GM23248 (cell line): Measurements from ENCODE around the gene PCLO. TPM values are rescaled to one million over a fixed set of nuclear protein-coding genes. Genes with fewer than 3 reads are reported as not detected.

Experiments used
- DNase-seq: peaks from one replicate; pipeline ENCODE4 v3.0.0-alpha.2; 2015
- H2AFZ ChIP-seq: fragments of 200-600 bp; sonication (generic); 2 replicates; pipeline ENCODE4 v1.6.1; 2016; ENCODE audit warnings: antibody characterized with exemption
- H3F3A ChIP-seq: fragments of 200-600 bp; sonication (generic); 2 replicates; pipeline ENCODE4 v1.6.1; 2016; ENCODE audit warnings: mild to moderate bottlenecking, antibody characterized with exemption, mixed run types; ENCODE audit not compliant: insufficient read depth
- H3K27ac ChIP-seq: fragments of 200-600 bp; sonication (generic); 2 replicates; pipeline ENCODE4 v1.5.1; 2016; ENCODE audit warnings: mild to moderate bottlenecking
- H3K27me3 ChIP-seq: fragments of 200-600 bp; sonication (generic); replicated peaks from 2 replicates; pipeline ENCODE4 v1.6.1; 2016; ENCODE audit warnings: mild to moderate bottlenecking; ENCODE audit not compliant: insufficient read depth
- H3K36me3 ChIP-seq: fragments of 200-600 bp; sonication (generic); 2 replicates; pipeline ENCODE4 v1.6.1; 2016; ENCODE audit warnings: low read depth, mild to moderate bottlenecking
- H3K4me1 ChIP-seq: fragments of 200-600 bp; sonication (generic); 2 replicates; pipeline ENCODE4 v1.6.1; 2016; ENCODE audit warnings: mild to moderate bottlenecking; ENCODE audit not compliant: insufficient read depth
- H3K4me2 ChIP-seq: fragments of 200-600 bp; sonication (generic); one replicate; pipeline ENCODE4 v1.6.1; 2016; ENCODE audit warnings: mild to moderate bottlenecking; ENCODE audit not compliant: unreplicated experiment
- H3K4me3 ChIP-seq: fragments of 200-600 bp; sonication (generic); 2 replicates; pipeline ENCODE4 v1.5.1; 2016; ENCODE audit warnings: mild to moderate bottlenecking
- H3K79me2 ChIP-seq: fragments of 200-600 bp; sonication (generic); 2 replicates; pipeline ENCODE4 v1.6.1; 2016; ENCODE audit warnings: mild to moderate bottlenecking; ENCODE audit not compliant: insufficient read depth
- H3K9ac ChIP-seq: fragments of 200-600 bp; sonication (generic); 2 replicates; pipeline ENCODE4 v1.6.1; 2016; ENCODE audit warnings: mild to moderate bottlenecking
- H3K9me2 ChIP-seq: fragments of 200-600 bp; sonication (generic); 2 replicates; pipeline ENCODE4 v1.6.1; 2016; ENCODE audit warnings: mixed run types, mild to moderate bottlenecking, moderate library complexity; ENCODE audit not compliant: insufficient read depth
- H3K9me3 ChIP-seq: fragments of 200-600 bp; sonication (generic); one replicate; pipeline ENCODE4 v1.6.1; 2017; ENCODE audit warnings: low read depth
- H4K20me1 ChIP-seq: fragments of 200-600 bp; sonication (generic); 2 replicates; pipeline ENCODE4 v1.6.0; 2016; ENCODE audit not compliant: insufficient read depth
- EZH2 ChIP-seq: fragments of 200-600 bp; sonication (generic); IDR thresholded peaks from 2 replicates; pipeline ENCODE4 v1.6.1; 2018; ENCODE audit warnings: antibody characterized with exemption, mild to moderate bottlenecking; ENCODE audit not compliant: insufficient read depth, poor library complexity, severe bottlenecking
- EZH2phosphoT487 ChIP-seq: fragments of 200-600 bp; sonication (generic); IDR thresholded peaks from 2 replicates; pipeline ENCODE4 v1.6.1; 2018; ENCODE audit warnings: antibody characterized with exemption, moderate library complexity, mild to moderate bottlenecking, low read depth; ENCODE audit not compliant: insufficient read depth
- WGBS, 2 experiments: methylation state at CpG; one replicate each; pipeline ENCODE4 v1.1.6; 2015 to 2017; ENCODE audit warnings: low lambda C conversion rate in 2 of 2, low coverage in 1 of 2; ENCODE audit errors: missing lambda C conversion rate in 2 of 2; 5-methylcytosine and 5-hydroxymethylcytosine counted together
- in situ Hi-C: fragments of 300-500 bp; cut with MboI; formaldehyde crosslinking; loops from 2 replicates; pipeline ENCODE4 v1.15.0; 2020
- polyA plus RNA-seq: library from polyadenylated mRNA; unstranded; fragments of >200 nt; fragmentation: Nextera tagmentation; extraction: Ambion mirVana; gene quantifications from 2 replicates; pipeline ENCODE4 v1.2.1, GENCODE V29; 2016
- total RNA-seq: library from RNA; depleted of rRNA; stranded (reverse); fragments of >200 nt; shearing (Covaris generic); gene quantifications from 2 replicates; pipeline ENCODE4 v1.2.3, GENCODE V29; 2014

The PCLO gene
- total and polyA plus RNA-seq, 2 experiments from 2014 or later, result 0.04 TPM; not detected in 1

DNA sequence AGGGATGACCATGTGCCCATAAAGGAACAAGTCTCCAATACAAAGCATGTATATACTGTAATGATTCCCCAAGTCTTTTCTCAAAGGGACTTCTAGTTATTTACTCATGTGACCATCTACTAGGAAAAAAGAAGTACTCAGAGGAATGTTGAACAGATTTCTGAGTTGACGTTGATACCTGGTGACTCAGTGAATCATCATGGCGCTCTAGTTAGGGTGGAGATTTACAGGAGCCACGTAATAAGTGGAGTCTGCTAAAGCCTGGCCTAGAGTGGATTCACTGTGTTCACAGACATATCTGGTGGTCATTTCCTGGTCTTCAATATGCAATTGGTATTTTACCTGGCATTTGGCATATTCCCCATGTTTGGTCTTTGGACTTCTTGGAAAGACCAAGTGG is 416.9 kb downstream of the PCLO start:
- no peaks in the 10 kb centered on the region for H3K9me2 ChIP-seq
- H3K79me2 ChIP-seq, result no peaks in the 10 kb centered on the region
- no peaks in the 10 kb centered on the region for H3K27me3 ChIP-seq
- DNase-seq, result no peak
- TF ChIP-seq EZH2 (no peak), EZH2phosphoT487 (no peak)
- no peak overlapping the region for H2AFZ ChIP-seq
- no peak overlapping the region for H3K9ac ChIP-seq
- H4K20me1 ChIP-seq, result no peaks in the 10 kb centered on the region
- H3K36me3 ChIP-seq, result no peaks in the 10 kb centered on the region
- WGBS, 2 experiments, result 63 to 64% methylated on average over 3 of the region's 3 CpGs
- H3K27ac ChIP-seq, result no peak overlapping the region
- peaks cover 6% of the 10 kb centered on the region; the same call in 1 of the 2 replicates for H3K4me1 ChIP-seq
- no peaks in the 10 kb centered on the region for H3F3A ChIP-seq
- no peak overlapping the region for H3K4me3 ChIP-seq
- in situ Hi-C loops, result loop anchor here (25.0 kb wide), 3 partner anchors 509 to 1259 kb away; no protein-coding TSS in a partner anchor
- H3K9me3 ChIP-seq, result no peaks in the 10 kb centered on the region
- H3K4me2 ChIP-seq, result no peak overlapping the region

DNA sequence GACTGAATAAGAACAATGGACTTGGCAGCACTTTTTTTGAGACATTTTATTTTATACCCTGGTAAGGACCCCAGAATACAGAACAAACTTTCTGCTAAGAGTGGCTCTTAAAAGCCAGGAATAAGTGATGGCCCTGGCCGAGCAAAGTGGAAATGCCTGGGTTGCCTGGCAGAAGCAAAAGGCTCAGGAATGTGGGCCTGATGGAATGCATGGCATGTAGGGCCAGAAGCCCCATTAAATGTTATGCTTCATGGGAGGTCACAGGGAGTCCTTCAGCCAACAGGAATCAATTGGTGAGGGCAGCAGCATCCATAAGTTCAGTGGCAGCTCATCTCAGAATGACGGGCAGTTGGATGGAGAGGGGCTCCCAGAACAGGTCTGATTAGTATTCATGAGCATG is 417.6 kb downstream of the PCLO start:
- Histone ChIP-seq H3K36me3 (no peaks in the 10 kb centered on the region), H3K4me2 (no peak overlapping the region), H3K79me2 (no peaks in the 10 kb centered on the region), H3K4me3 (no peak overlapping the region), H3K9me3 (no peaks in the 10 kb centered on the region), H3K27me3 (no peaks in the 10 kb centered on the region), H2AFZ (no peak overlapping the region), H3F3A (no peaks in the 10 kb centered on the region), H3K4me1 (peaks cover 6% of the 10 kb centered on the region; the same call in 1 of the 2 replicates), H3K27ac (no peak overlapping the region), H3K9me2 (no peaks in the 10 kb centered on the region), H3K9ac (no peak overlapping the region), H4K20me1 (no peaks in the 10 kb centered on the region)
- no peak for TF ChIP-seq EZH2
- TF ChIP-seq EZH2phosphoT487, result no peak
- 56 to 74% methylated on average over 2 of the region's 2 CpGs for WGBS, 2 experiments
- in situ Hi-C loops, result loop anchor here (25.0 kb wide), 3 partner anchors 508 to 1258 kb away; no protein-coding TSS in a partner anchor
- peak; percentile 13 for DNase-seq

DNA sequence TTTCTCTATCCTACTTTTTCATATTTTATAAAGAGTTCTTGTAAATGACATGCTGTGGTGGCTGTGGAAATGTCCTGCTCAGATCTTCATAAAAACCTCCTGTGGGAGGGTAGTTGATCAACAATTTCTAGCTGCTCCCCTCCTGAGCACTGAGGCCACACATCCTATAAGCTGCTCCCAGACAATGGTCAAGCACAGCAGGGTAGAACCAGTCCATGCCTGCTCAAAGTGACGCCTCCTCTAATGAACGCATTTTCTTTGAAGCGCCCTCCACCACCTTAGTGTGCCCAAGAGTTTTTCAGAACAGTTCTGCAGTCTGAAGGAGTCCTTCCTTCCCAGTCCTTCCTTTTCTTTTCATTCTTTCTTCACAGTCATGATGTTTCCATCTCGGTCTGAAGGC is 420.5 kb downstream of the PCLO start:
- Histone ChIP-seq H4K20me1 (no peaks in the 10 kb centered on the region), H3F3A (no peaks in the 10 kb centered on the region), H3K9me2 (no peaks in the 10 kb centered on the region), H2AFZ (no peak overlapping the region), H3K36me3 (no peaks in the 10 kb centered on the region), H3K27ac (no peak overlapping the region), H3K9ac (no peak overlapping the region), H3K79me2 (no peaks in the 10 kb centered on the region), H3K4me2 (no peak overlapping the region), H3K27me3 (no peaks in the 10 kb centered on the region), H3K9me3 (no peaks in the 10 kb centered on the region), H3K4me1 (peaks cover 6% of the 10 kb centered on the region; the same call in 1 of the 2 replicates), H3K4me3 (no peak overlapping the region)
- no peak for DNase-seq
- in situ Hi-C loops, result loop anchor here (25.0 kb wide), 3 partner anchors 505 to 1255 kb away; no protein-coding TSS in a partner anchor
- WGBS, 2 experiments, result 63 to 74% methylated on average over 4 of the region's 4 CpGs
- TF ChIP-seq EZH2phosphoT487 (no peak), EZH2 (no peak)

DNA sequence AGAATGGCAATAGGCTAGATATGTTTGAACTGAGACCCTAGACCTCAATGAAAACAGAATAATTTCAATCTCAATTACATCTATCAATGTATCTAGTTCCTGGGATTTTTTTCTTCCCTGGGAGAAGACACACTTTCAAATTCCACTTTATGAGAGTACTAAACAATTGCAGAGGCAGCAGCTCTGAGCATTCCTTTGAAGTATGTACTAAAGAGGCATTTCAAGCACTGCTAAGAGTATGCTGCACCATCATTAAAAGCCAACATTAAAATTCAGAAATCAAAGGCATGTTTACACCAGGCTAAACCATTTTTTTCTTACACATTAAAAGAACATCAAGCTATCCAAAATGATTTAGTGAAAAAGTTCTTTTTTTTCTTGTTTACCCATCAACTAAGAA is 421.2 kb downstream of the PCLO start:
- TF ChIP-seq EZH2phosphoT487 (no peak), EZH2 (no peak)
- no peak for DNase-seq
- Histone ChIP-seq H3K9me2 (no peaks in the 10 kb centered on the region), H2AFZ (no peak overlapping the region), H3K27ac (no peak overlapping the region), H3K79me2 (no peaks in the 10 kb centered on the region), H3F3A (no peaks in the 10 kb centered on the region), H3K4me1 (peaks cover 6% of the 10 kb centered on the region; the same call in 1 of the 2 replicates), H3K4me2 (no peak overlapping the region), H4K20me1 (no peaks in the 10 kb centered on the region), H3K27me3 (no peaks in the 10 kb centered on the region), H3K36me3 (no peaks in the 10 kb centered on the region), H3K9me3 (no peaks in the 10 kb centered on the region), H3K9ac (no peak overlapping the region), H3K4me3 (no peak overlapping the region)
- in situ Hi-C loops, result loop anchor here (25.0 kb wide), 3 partner anchors 504 to 1254 kb away; no protein-coding TSS in a partner anchor

- Histone ChIP-seq H3F3A (no peaks in the 10 kb centered on the region), H3K36me3 (no peaks in the 10 kb centered on the region), H3K27ac (no peak overlapping the region), H3K4me2 (no peak overlapping the region), H3K9me2 (no peaks in the 10 kb centered on the region), H3K9me3 (no peaks in the 10 kb centered on the region), H3K9ac (no peak overlapping the region), H4K20me1 (no peaks in the 10 kb centered on the region), H3K27me3 (no peaks in the 10 kb centered on the region), H3K4me3 (no peak overlapping the region), H2AFZ (no peak overlapping the region), H3K4me1 (peaks cover 6% of the 10 kb centered on the region; the same call in 1 of the 2 replicates), H3K79me2 (no peaks in the 10 kb centered on the region)
- 32% methylated on average over 3 of the region's 3 CpGs for WGBS, 2 experiments
- TF ChIP-seq EZH2 (no peak), EZH2phosphoT487 (no peak)
- in situ Hi-C loops, result loop anchor here (25.0 kb wide), 3 partner anchors 503 to 1253 kb away; no protein-coding TSS in a partner anchor
- DNase-seq, result peak; percentile 81
Measured at GRCh38 chr7:82740246-82740848, 422.3 kb downstream of the PCLO start.
